GM18873 (cell line): ENCODE measurements around the gene TRPV3.
"Not testable (repeated sequence)": the region's sequence is repeated elsewhere in the genome, so short reads cannot be mapped to it uniquely, and the experiment has no call there.

Experiments used
- ATAC-seq: cut with Tn5 transposase; IDR thresholded peaks from one replicate; pipeline ENCODE4 v1.9.1; 2021; ENCODE audit warnings: mild to moderate bottlenecking, moderate library complexity, moderate number of reproducible peaks; ENCODE audit not compliant: unreplicated experiment, low FRiP score

TRPV3 gene

DNA sequence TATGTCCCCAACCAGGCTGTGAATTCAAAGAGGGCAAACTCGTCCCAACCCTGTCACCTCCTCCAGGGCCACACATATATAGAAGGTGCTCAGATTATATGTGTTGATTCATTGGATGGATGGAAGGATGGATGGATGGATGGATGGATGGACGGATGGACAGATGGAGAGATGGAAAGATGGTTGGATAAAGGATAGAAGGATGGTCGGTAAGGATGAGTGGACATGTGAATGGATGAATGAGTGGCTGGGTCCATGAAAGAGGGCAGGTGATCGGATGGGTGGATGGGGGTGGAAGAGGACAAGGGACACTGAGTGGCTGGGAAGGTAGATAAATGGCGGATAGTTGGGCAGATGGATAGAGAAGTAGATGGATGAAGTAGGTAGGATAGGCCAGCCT, 30.1 kb downstream of the TRPV3 start:
- ATAC-seq, result no peak

GRCh38 chr17:3526971-3527370, 30.6 kb downstream of the TRPV3 start:
- ATAC-seq, result no peak

- ATAC-seq, result no peak
Observed at GRCh38 chr17:3526491-3526890, 31.1 kb downstream of the TRPV3 start.

- ATAC-seq, result no peak
Observed at GRCh38 chr17:3524024-3524423, 33.6 kb downstream of the TRPV3 start.

GRCh38 chr17:3519472-3519871, 38.1 kb downstream of the TRPV3 start:
- not testable (repeated sequence) for ATAC-seq

- ATAC-seq, result no peak
Observed at GRCh38 chr17:3514873-3515272, 42.7 kb downstream of the TRPV3 start.

DNA sequence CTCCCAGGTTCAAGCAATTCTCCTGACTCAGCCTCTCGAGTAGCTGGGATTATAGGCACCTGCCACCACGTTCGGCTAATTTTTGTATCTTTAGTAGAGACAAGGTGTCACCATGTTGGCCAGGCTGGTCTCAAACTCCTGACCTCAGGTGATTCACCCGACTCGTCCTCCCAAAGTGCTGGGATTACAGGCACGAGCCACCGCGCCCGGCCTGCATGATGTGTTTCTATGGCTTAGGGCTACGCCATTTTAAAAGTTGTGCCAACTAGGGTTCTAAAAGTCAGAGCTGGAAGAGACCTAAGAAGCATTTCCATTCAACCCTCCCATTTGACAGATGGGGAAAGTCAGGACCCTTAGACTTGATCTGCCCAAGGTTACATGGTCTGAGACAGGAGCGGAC, 43.4 kb downstream of the TRPV3 start:
- not testable (repeated sequence) for ATAC-seq

DNA sequence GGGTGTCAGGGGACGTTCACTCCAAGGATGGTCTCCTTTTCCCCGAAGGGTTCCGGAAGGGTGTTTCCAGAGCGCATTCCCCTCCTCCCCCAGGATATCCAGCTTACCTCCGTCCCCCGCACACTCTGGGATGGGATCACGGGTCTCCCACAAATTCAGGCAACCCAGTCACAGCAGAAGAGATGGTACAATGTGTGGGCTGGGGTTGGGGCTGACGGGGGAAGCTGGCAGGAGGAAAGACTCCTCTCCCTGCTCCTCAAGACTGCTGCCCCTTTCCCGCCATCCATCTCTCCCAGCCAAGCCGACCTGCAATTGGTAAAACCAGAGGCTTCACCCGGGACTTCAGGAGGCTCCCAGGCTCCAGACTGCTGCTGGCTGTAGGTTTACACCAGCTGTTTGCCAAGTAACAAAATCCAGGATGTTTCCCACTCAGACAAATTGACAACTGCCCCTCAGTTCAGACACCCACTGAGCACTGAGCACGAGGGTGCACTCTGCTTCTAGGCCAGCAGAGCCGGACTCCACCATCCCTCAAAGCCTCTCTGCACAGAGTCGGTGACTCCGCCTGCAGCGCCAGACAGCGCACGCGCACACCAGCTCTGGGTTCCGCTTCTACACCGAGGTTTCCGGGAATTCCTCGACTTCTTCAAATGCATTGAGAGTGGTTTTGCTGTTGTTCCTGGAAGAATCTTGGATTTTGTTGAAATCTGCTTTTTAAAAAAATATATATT, 44.1 kb downstream of the TRPV3 start:
- no peak for ATAC-seq

- ATAC-seq, result no peak
Observed at GRCh38 chr17:3512505-3513171, 45.0 kb downstream of the TRPV3 start.

DNA sequence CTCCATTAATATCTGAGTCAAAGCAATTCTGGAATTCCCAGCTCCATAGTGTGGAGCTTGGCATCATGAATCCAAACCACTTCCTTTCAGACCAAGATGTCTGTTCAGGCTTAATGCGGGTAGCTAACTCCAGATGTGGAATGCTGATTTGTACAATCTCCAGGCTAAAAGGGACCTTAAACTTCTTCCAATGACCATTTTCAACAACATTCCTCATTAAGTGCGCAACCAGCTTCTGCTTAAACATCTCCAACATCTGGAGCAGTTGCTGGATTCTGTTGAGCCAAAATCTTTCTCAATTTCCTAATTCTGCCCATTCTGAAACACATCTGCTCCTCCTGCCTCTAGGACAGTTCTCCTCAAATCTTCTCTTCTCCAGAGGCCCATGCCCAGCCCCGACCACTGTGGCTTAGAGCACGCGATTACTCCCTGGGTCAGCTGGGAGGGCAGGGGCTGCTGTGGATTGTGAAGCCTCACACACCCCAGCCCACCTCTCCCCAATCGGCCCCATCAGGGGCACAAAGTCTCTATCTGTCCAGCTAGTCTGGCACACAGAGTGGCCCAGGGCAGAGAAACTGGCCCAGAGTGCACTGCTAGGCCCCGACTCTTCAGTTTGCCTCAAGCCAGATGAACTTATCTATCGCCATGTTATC, 45.6 kb downstream of the TRPV3 start:
- no peak for ATAC-seq

- no peak for ATAC-seq
Observed at GRCh38 chr17:3510090-3510489, 47.5 kb downstream of the TRPV3 start.

GRCh38 chr17:3507869-3508268, 49.7 kb downstream of the TRPV3 start:
- no peak for ATAC-seq

DNA sequence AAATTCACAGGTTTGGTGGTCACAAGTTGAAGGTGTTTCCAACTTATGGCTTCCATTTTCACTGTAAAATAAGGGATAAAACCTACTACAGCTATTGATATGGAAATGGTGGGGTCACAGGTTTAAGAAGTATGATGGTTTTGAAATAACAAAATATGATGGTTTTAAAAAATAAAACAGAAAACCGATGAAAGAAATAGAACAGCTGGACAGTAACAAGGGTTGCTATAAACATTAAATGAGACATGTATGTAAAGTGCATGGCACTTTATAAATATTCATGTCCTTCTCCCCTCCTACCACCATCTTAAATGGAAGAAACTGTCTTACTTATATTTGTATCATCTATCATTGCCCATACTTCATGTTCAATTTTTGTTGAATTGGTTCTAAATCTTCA, 50.5 kb downstream of the TRPV3 start:
- ATAC-seq, result no peak

GRCh38 chr17:3506054-3506453, 51.6 kb downstream of the TRPV3 start:
- ATAC-seq, result no peak

DNA sequence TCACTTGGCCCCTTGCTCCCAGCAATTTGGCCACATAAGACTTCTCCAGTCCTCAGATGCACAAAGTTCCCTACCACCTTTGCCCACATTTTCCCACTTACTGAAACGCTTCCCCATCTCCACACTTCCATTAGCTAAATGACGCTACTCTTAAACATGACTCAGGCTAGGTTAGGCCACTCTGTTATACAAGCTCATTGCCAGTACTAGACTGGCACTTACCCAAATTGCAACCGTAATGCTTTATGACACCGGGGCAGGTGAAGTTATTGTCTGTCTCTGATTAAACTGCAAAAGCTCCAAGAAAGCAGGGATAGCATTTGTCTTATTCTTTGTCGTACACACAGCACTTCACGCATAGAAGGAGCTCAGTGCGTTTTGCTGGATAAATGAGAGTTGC, 52.6 kb downstream of the TRPV3 start:
- ATAC-seq, result no peak

GRCh38 chr17:3503285-3503684, 54.3 kb downstream of the TRPV3 start:
- no peak for ATAC-seq

- ATAC-seq, result no peak
Observed at GRCh38 chr17:3502466-3502865, 55.1 kb downstream of the TRPV3 start.

DNA sequence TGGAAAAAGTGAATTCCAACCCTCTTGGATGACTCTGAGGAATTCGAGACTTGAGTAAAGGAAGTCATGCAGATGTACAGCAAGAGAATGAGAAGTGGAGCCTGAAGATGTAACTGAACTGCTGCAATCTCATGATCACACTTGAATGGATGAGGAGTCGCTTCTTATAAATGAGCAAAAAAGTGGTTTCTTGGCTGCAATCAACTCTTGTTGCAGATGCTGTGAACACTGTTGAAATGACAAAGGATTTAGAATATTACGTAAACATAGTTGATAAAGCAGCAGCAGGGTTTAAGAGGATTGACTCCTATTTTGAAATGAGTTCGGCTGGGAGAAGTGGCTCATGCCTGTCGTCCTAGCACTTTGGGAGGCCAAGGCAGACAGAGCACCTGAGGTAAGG, 56.3 kb downstream of the TRPV3 start:
- ATAC-seq, result no peak

DNA sequence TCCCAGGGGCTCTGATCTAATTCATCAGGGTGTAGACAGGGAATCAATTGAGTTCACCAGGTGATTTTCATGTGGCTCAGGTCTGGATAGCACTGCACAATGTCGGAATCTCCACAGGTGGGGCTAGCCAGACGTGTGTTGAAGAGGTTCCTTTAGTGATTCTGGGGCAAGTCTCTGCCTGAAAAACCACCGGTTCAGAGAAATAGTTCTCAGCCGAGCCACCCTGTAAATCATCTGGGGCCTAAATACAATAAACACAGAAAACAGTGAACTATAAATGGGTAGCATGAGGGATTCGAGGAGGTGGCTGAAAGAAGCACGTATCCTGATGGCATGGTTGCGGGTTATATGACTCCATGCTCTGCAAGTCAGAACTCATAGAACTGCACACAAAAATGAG, 60.5 kb downstream of the TRPV3 start:
- no peak for ATAC-seq

- ATAC-seq, result no peak
Observed at GRCh38 chr17:3485481-3486068, 72.0 kb downstream of the TRPV3 start.

- no peak for ATAC-seq
Observed at GRCh38 chr17:3482852-3483251, 74.8 kb downstream of the TRPV3 start.
